NCI-H187 (cell line): ENCODE measurements around the gene G6PC3.
A peak's percentile ranks its signal among the peaks of the same experiment; 100 is the strongest.

Experiments
- DNase-seq, 2 experiments: peaks; one replicate each; lab custom pipeline; 2025; lab: John Stamatoyannopoulos, UW

The G6PC3 gene

GRCh38 chr17:44123356-44124117 is 53.0 kb downstream of the G6PC3 start, which contains the start of gene HDAC5:
Gene HDAC5 (minus strand): TSS chr17:44123641. CDS start chr17:44117515, 6,126 bp downstream.
- DNase-seq, result peak; percentile 82 to 95

- DNase-seq, result no peak
Measured at GRCh38 chr17:44124118-44124438, 53.5 kb downstream of the G6PC3 start.
